HG03571 (cell line): ENCODE measurements around the gene MIF4GD.

Source experiments
- ATAC-seq: cut with Tn5 transposase; IDR thresholded peaks from one replicate; pipeline ENCODE4 v1.9.1; 2021; ENCODE audit not compliant: unreplicated experiment

MIF4GD gene

DNA sequence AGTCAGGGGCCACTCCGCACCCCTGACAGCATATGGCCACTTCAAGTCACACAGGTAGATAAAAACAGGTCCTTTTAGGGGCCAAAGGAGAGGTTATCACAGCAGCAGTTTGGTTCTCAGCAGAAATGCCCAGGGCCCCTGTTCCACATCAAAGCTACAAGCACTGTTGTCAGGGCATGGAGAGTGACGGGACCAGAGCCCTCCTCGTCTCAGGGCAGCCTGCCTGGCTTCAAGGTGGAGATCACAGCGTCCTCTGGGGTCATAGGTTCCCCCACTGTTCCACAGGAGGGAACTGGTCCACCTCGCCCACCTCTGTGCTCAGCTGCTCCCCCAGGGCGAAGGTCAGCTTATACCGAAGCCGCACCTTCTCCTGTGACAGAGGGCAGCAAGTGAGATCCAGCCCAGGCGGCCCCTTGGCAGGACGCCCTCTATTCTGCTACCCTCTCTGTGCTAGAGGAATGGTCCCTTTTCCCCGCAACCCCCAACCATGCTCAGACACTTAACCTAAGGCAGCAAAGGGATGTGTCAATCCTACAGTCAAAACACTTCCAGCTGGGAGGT is 32.9 kb downstream of the MIF4GD start:
- ATAC-seq, result no peak

DNA sequence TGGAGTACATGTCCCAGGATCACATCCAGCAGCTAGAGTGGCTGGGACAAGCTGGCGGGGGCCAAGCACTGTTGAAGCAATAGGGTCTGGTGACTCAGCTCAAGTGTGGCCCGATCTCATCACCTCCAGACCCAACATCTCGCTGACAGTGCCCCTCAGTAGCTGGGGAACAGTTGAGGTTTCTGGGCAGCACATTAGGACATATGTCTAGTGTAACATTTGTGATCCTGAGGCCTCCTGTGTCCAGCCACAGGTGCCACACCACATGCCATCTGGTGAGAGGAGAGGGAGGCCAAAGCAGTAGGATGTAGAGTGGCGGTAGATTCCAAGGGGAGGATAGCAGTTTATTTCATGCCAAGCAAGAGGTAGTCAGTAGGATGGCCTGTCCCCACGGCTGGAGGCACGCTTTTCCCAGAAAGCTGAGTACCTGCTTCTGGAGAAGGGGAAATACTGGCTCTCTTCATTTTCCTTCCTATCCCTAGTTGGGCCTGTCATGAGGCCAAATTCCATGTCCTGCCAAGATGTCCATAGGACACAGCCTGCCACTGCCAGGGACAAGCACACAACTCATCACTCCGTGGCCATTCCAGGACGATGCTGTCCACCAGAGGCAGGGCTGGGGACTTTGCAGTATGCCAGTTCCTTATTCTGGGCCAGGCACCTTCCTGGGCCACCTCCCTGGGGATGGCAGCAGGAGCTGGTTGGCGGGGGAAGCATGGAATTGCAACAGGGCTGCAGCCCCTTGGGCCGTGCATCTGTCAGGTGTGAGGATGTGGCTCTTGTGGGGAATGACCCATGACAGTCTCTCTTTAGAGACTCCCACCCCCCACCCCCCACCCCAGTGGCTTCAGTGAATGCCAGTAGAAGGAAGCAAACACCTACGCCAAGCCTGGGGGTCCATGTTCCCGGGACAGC is 33.7 kb downstream of the MIF4GD start:
- no peak for ATAC-seq

- ATAC-seq, result no peak
Observed at GRCh38 chr17:75232786-75233185, 38.2 kb downstream of the MIF4GD start.

GRCh38 chr17:75231741-75232464 is 39.1 kb downstream of the MIF4GD start:
- no peak for ATAC-seq

DNA sequence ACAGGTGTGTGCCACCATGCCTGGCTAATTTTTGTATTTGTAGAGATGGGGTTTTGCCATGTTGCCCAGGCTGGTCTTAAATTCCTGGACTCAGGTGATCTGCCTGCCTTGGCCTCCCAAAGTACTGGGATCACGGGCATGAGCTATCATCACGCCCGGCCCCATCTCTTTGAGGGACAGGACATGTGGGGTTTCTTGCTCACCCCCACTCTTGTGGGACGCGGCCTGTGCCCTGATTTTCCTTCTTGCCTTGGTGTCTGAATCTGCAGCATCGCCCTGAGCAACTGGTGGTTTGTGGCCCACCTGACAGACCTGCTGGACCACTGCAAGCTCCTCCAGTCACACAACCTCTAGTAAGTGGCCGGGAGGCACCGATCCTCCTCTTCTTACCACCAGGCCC is 40.0 kb downstream of the MIF4GD start:
- ATAC-seq, result no peak

GRCh38 chr17:75228847-75229246 is 42.2 kb downstream of the MIF4GD start:
- ATAC-seq, result no peak

GRCh38 chr17:75228305-75228704 is 42.7 kb downstream of the MIF4GD start:
- no peak for ATAC-seq

GRCh38 chr17:75227729-75228128 is 43.3 kb downstream of the MIF4GD start:
- ATAC-seq, result no peak

DNA sequence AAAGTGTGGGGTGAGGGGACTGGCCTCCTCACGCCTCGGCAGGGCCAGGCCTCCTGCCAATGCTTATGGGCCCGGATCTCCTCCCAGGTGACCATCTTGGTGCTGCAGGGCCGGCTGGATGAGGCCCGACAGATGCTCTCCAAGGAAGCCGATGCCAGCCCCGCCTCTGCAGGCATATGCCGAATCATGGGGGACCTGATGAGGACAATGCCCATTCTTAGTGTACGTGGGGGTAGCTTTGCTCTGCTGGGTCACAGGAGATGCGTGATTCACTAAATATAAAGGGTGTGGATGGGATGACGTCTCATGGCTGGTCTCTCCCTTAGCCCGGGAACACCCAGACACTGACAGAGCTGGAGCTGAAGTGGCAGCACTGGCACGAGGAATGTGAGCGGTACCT is 46.0 kb downstream of the MIF4GD start:
- no peak for ATAC-seq

DNA sequence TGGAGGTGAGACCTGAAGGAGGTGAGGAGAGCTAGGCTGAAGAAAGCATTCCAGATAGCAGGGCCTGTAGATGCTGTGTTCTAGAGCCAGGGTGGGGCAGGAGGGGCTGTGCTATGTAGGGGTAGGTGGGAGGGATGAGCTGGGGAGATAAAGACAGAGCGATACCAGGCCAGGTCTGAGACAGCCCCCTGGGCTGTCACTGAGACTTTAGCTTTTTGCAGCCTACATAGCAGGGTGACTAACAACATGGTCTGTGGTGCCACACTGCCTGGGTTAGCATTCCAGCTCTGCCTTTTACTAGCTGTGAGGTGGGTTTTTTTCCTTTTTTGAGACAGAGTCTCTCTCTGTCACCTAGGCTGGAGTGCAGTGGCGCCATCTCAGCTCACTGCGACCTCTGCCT is 51.2 kb downstream of the MIF4GD start:
- ATAC-seq, result no peak

GRCh38 chr17:75218131-75218530 is 52.9 kb downstream of the MIF4GD start:
- ATAC-seq, result no peak
